Islet of Langerhans (tissue), 1 donor: ENCODE measurements around the gene INTS3.
"Not testable (repeated sequence)": the region's sequence is repeated elsewhere in the genome, so short reads cannot be mapped to it uniquely, and the experiment has no call there.

Source experiments
- FAIRE-seq: peaks from one replicate; lab custom pipeline; 2011; peaks lifted over from hg19 to GRCh38; lab: Jason Lieb, UNC

The INTS3 gene

GRCh38 chr1:153754266-153754665 is 26.4 kb downstream of the INTS3 start:
- no peak for FAIRE-seq

GRCh38 chr1:153760440-153760839 is 32.6 kb downstream of the INTS3 start:
- FAIRE-seq, result no peak

GRCh38 chr1:153763365-153764225 is 35.7 kb downstream of the INTS3 start:
- FAIRE-seq, result no peak

- FAIRE-seq, result no peak
Observed at GRCh38 chr1:153764310-153764709, 36.5 kb downstream of the INTS3 start.

- not testable (repeated sequence) for FAIRE-seq
Observed at GRCh38 chr1:153766663-153767062, 38.8 kb downstream of the INTS3 start.

- FAIRE-seq, result no peak
Observed at GRCh38 chr1:153767519-153767918, 39.7 kb downstream of the INTS3 start.

GRCh38 chr1:153768316-153769181 is 40.7 kb downstream of the INTS3 start:
- no peak for FAIRE-seq

- FAIRE-seq, result no peak
Observed at GRCh38 chr1:153769221-153769620, 41.4 kb downstream of the INTS3 start.

GRCh38 chr1:153770797-153771196 is 42.9 kb downstream of the INTS3 start:
- no peak for FAIRE-seq

GRCh38 chr1:153771261-153771660 is 43.4 kb downstream of the INTS3 start:
- FAIRE-seq, result no peak

- FAIRE-seq, result no peak
Observed at GRCh38 chr1:153771841-153772593, 44.2 kb downstream of the INTS3 start.

- no peak for FAIRE-seq
Observed at GRCh38 chr1:153773096-153773921, 45.5 kb downstream of the INTS3 start.

GRCh38 chr1:153774026-153774595 is 46.3 kb downstream of the INTS3 start:
- no peak for FAIRE-seq

GRCh38 chr1:153774780-153775457 is 47.1 kb downstream of the INTS3 start, which contains the start of gene SLC27A3:
TSS of gene SLC27A3 (plus strand) at chr1:153775407. CDS start at chr1:153775498, 91 bp downstream.
- no peak for FAIRE-seq

- FAIRE-seq, result no peak
Observed at GRCh38 chr1:153775458-153776327, 47.8 kb downstream of the INTS3 start.

- no peak for FAIRE-seq
Observed at GRCh38 chr1:153776352-153776751, 48.5 kb downstream of the INTS3 start.

GRCh38 chr1:153776845-153777370 is 49.1 kb downstream of the INTS3 start:
- FAIRE-seq, result no peak

- FAIRE-seq, result no peak
Observed at GRCh38 chr1:153777648-153778047, 49.8 kb downstream of the INTS3 start.
